Cardiac septum (tissue), 1 donor: ENCODE data around the gene AGAP2. TPM values are rescaled to one million over a fixed set of nuclear protein-coding genes. Genes with fewer than 3 reads are reported as not detected.
"Not testable (repeated sequence)": the region's sequence is repeated elsewhere in the genome, so short reads cannot be mapped to it uniquely, and the experiment has no call there.

Experiments
- DNase-seq: peaks from one replicate; pipeline ENCODE4 v3.0.0-alpha.2; 2020; ENCODE audit warnings: low spot score
- intact Hi-C: fragments of 100-400 bp; cut with DNase I; formaldehyde crosslinking; loops from one replicate; pipeline ENCODE4 v1.14.0; 2022
- long read RNA-seq: library from polyadenylated mRNA; unstranded; transcript quantifications from one replicate; pipeline ENCODE4 v2.0.0, GENCODE V29; 2021
- total RNA-seq: library from RNA; stranded (reverse); fragmentation: NEBNext Ultra II Directional; extraction: Animal tissue kit (Norgen Biotek cat#: 25700); gene quantifications from one replicate; pipeline ENCODE4 v1.2.1, GENCODE V29; 2021
- donor health status: DM: no; HTN: no; CAD: no.

AGAP2 gene
- total RNA-seq, result 6.1 TPM
- long read RNA-seq, partial matches to known transcripts, result 1 of 3 reads
- long read RNA-seq, other reads (novel, unspliced or antisense), result 2 of 3 reads

- no peak for DNase-seq
- intact Hi-C loops, result no loop called here
Measured at GRCh38 chr12:57738661-57739237, at the start of gene AGAP2. AGAP2 (minus strand) TSS chr12:57738742; CDS start chr12:57738246, 496 bp downstream.

GRCh38 chr12:57783861-57784260 lies 45.3 kb upstream of the AGAP2 start:
- intact Hi-C loops, result loop anchor here (2.0 kb wide), 1 partner anchor 19 kb away; no protein-coding TSS in a partner anchor
- DNase-seq, result no peak

- DNase-seq, result no peak
- intact Hi-C loops, result loop anchor here (2.0 kb wide), 1 partner anchor 19 kb away; no protein-coding TSS in a partner anchor
Measured at GRCh38 chr12:57783466-57783801, 44.9 kb upstream of the AGAP2 start.

- peak; percentile 97 for DNase-seq
- intact Hi-C loops, result loop anchor here (1.0 to 2.0 kb wide), 2 partner anchors 11 to 20 kb away; partner anchors contain the start of genes EEF1AKMT3 and METTL1
Measured at GRCh38 chr12:57782608-57783465, 44.3 kb upstream of the AGAP2 start, which contains the start of gene TSFM. TSFM (plus strand) TSS chr12:57782787; CDS start chr12:57782802, 15 bp downstream.

GRCh38 chr12:57782243-57782607 lies 43.7 kb upstream of the AGAP2 start:
- no peak for DNase-seq
- intact Hi-C loops, result loop anchor here (1.0 to 2.0 kb wide), 2 partner anchors 10 to 21 kb away; partner anchors contain the start of genes EEF1AKMT3 and METTL1

GRCh38 chr12:57781801-57782200 lies 43.3 kb upstream of the AGAP2 start:
- DNase-seq, result no peak
- intact Hi-C loops, result loop anchor here (1.0 to 2.0 kb wide), 2 partner anchors 10 to 21 kb away; partner anchors contain the start of genes EEF1AKMT3 and METTL1

- DNase-seq, result no peak
- intact Hi-C loops, result no loop called here
Measured at GRCh38 chr12:57781244-57781643, 42.7 kb upstream of the AGAP2 start.

- intact Hi-C loops, result no loop called here
- DNase-seq, result no peak
Measured at GRCh38 chr12:57780284-57780897, 41.8 kb upstream of the AGAP2 start.

GRCh38 chr12:57779736-57780135 lies 41.2 kb upstream of the AGAP2 start:
- no peak for DNase-seq
- intact Hi-C loops, result no loop called here

- DNase-seq, result no peak
- intact Hi-C loops, result no loop called here
Measured at GRCh38 chr12:57777911-57778310, 39.4 kb upstream of the AGAP2 start.

- DNase-seq, result no peak
- intact Hi-C loops, result no loop called here
Measured at GRCh38 chr12:57777367-57777766, 38.8 kb upstream of the AGAP2 start.

GRCh38 chr12:57776247-57776587 lies 37.7 kb upstream of the AGAP2 start:
- intact Hi-C loops, result no loop called here
- DNase-seq, result no peak

GRCh38 chr12:57775563-57776246 lies 37.2 kb upstream of the AGAP2 start:
- intact Hi-C loops, result no loop called here
- DNase-seq, result no peak

- intact Hi-C loops, result no loop called here
- DNase-seq, result no peak
Measured at GRCh38 chr12:57775044-57775443, 36.5 kb upstream of the AGAP2 start.

GRCh38 chr12:57774634-57775033 lies 36.1 kb upstream of the AGAP2 start:
- DNase-seq, intact Hi-C loops: not testable (repeated sequence)

- intact Hi-C loops, result loop anchor here (1.0 kb wide), 1 partner anchor 10 kb away; the partner anchor contains the start of gene TSFM
- DNase-seq, result peak; percentile 78
Measured at GRCh38 chr12:57772429-57773322, 34.1 kb upstream of the AGAP2 start, which contains the start of gene EEF1AKMT3. EEF1AKMT3 (plus strand) TSS chr12:57772614; CDS start chr12:57772725, 111 bp downstream.

GRCh38 chr12:57771873-57772428 lies 33.4 kb upstream of the AGAP2 start, which contains the start of gene METTL1:
METTL1 (minus strand) TSS chr12:57772105; CDS start chr12:57772083, 22 bp downstream.
- intact Hi-C loops, result loop anchor here (1.0 to 2.0 kb wide), 2 partner anchors 10 to 19 kb away; partner anchors contain the start of genes CDK4 and TSFM
- peak; percentile 96 for DNase-seq
